Chondrocyte (in vitro differentiated cells): ENCODE data around the gene SCGB1A1. TPM values are rescaled to one million over a fixed set of nuclear protein-coding genes. Genes with fewer than 3 reads are reported as not detected.

Source experiments
- DNase-seq: peaks from one replicate; pipeline ENCODE4 v3.0.0; 2021; ENCODE audit warnings: mixed read lengths, low spot score
- H3K27ac Mint-ChIP-seq: one replicate; pipeline ENCODE4 v1.8.0; 2021; ENCODE audit warnings: mild to moderate bottlenecking, moderate library complexity, mixed read lengths; ENCODE audit not compliant: unreplicated experiment
- H3K27me3 Mint-ChIP-seq: 2 replicates; pipeline ENCODE4 v1.8.0; 2021; ENCODE audit warnings: low read depth, mixed read lengths
- H3K36me3 Mint-ChIP-seq: 2 replicates; pipeline ENCODE4 v1.8.0; 2021; ENCODE audit warnings: low read depth, mixed read lengths
- H3K4me1 Mint-ChIP-seq: 2 replicates; pipeline ENCODE4 v1.8.0; 2021; ENCODE audit warnings: low read depth, mild to moderate bottlenecking, mixed read lengths
- H3K4me3 Mint-ChIP-seq: one replicate; pipeline ENCODE4 v1.8.0; 2021; ENCODE audit warnings: mild to moderate bottlenecking, moderate library complexity, mixed read lengths; ENCODE audit not compliant: unreplicated experiment
- H3K9me3 Mint-ChIP-seq: 2 replicates; pipeline ENCODE4 v1.8.0; 2021; ENCODE audit warnings: low read depth, mixed read lengths
- CTCF ChIP-seq: fragments of 200-600 bp; sonication (generic); IDR thresholded peaks from 2 replicates; pipeline ENCODE4 v1.5.0; 2021; ENCODE audit warnings: antibody characterized with exemption, mild to moderate bottlenecking, moderate library complexity
- total RNA-seq: library from RNA; stranded (reverse); gene quantifications from 3 replicates; pipeline ENCODE4 v1.2.1, GENCODE V29; 2021

SCGB1A1 gene
- total RNA-seq, 1 donor from 2014 or later, result not detected

GRCh38 chr11:62443390-62444235 lies 24.8 kb downstream of the SCGB1A1 start:
- no peak for TF ChIP-seq CTCF
- peaks cover 34% of the 10 kb centered on the region for H3K4me1 Mint-ChIP-seq
- H3K27ac Mint-ChIP-seq, result peak overlapping the region; percentile 74
- no peak for DNase-seq
- no peaks in the 10 kb centered on the region for H3K9me3 Mint-ChIP-seq
- no peaks in the 10 kb centered on the region for H3K36me3 Mint-ChIP-seq
- H3K27me3 Mint-ChIP-seq, result no peaks in the 10 kb centered on the region
- H3K4me3 Mint-ChIP-seq, result peak overlapping the region; percentile 44

GRCh38 chr11:62444236-62444833 lies 25.5 kb downstream of the SCGB1A1 start:
- DNase-seq, result no peak
- Mint-ChIP-seq H3K9me3 (no peaks in the 10 kb centered on the region), H3K36me3 (no peaks in the 10 kb centered on the region), H3K27me3 (no peaks in the 10 kb centered on the region), H3K4me3 (peak overlapping the region; percentile 44), H3K27ac (peak overlapping the region; percentile 74), H3K4me1 (peaks cover 34% of the 10 kb centered on the region)
- no peak for TF ChIP-seq CTCF

- Mint-ChIP-seq H3K4me1 (peaks cover 36% of the 10 kb centered on the region), H3K36me3 (no peaks in the 10 kb centered on the region), H3K9me3 (no peaks in the 10 kb centered on the region), H3K4me3 (peak overlapping the region; percentile 44), H3K27ac (peak overlapping the region; percentile 74), H3K27me3 (no peaks in the 10 kb centered on the region)
- TF ChIP-seq CTCF, result no peak
- DNase-seq, result no peak
Measured at GRCh38 chr11:62444835-62445234, 26.0 kb downstream of the SCGB1A1 start.

GRCh38 chr11:62445314-62445740 lies 26.5 kb downstream of the SCGB1A1 start:
- DNase-seq, result no peak
- H3K4me3 Mint-ChIP-seq, result no peak overlapping the region
- no peaks in the 10 kb centered on the region for H3K9me3 Mint-ChIP-seq
- H3K4me1 Mint-ChIP-seq, result peaks cover 31% of the 10 kb centered on the region
- H3K27me3 Mint-ChIP-seq, result no peaks in the 10 kb centered on the region
- no peak for TF ChIP-seq CTCF
- peak overlapping the region; percentile 74 for H3K27ac Mint-ChIP-seq
- no peaks in the 10 kb centered on the region for H3K36me3 Mint-ChIP-seq

DNA sequence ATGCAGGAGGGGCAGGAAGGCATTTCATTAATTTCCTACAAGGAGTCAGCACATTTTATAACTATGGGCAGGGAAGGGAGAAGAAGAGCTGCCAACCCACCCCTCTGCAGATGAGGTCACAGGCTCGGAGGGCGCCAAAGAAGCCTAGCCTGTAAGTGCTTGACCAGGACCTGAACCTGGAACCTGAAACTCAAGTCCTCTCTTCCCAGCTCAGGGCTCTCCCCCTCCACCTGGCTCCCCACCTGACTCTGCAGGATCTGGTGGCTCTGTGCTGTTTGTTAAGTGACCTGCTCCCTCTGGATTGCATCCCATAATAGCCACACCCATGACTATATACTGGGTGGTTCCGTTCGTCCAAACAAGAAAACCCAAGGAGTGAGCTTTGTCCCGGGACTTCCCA lies 27.3 kb downstream of the SCGB1A1 start:
- no peak for DNase-seq
- no peak for TF ChIP-seq CTCF
- H3K4me3 Mint-ChIP-seq, result no peak overlapping the region
- no peak overlapping the region for H3K27ac Mint-ChIP-seq
- no peaks in the 10 kb centered on the region for H3K36me3 Mint-ChIP-seq
- H3K27me3 Mint-ChIP-seq, result no peaks in the 10 kb centered on the region
- peaks cover 27% of the 10 kb centered on the region for H3K4me1 Mint-ChIP-seq
- H3K9me3 Mint-ChIP-seq, result no peaks in the 10 kb centered on the region
